ENCODE measurements around the gene ARHGEF2.

Gene ARHGEF2

GRCh38 chr1:155978973-155979429 lies 654 bp upstream of the ARHGEF2 start:
- Histone ChIP-seq H3K79me2 (ENCODE audit: control insufficient read depth, insufficient read depth, low read length, poor library complexity) (peaks cover 40% of the 10 kb centered on the region), H3K27me3 (ENCODE audit: insufficient read depth, low read length) (no peaks in the 10 kb centered on the region)
- DNase-seq: peak in 1 of 2 donors; percentile 43

DNA sequence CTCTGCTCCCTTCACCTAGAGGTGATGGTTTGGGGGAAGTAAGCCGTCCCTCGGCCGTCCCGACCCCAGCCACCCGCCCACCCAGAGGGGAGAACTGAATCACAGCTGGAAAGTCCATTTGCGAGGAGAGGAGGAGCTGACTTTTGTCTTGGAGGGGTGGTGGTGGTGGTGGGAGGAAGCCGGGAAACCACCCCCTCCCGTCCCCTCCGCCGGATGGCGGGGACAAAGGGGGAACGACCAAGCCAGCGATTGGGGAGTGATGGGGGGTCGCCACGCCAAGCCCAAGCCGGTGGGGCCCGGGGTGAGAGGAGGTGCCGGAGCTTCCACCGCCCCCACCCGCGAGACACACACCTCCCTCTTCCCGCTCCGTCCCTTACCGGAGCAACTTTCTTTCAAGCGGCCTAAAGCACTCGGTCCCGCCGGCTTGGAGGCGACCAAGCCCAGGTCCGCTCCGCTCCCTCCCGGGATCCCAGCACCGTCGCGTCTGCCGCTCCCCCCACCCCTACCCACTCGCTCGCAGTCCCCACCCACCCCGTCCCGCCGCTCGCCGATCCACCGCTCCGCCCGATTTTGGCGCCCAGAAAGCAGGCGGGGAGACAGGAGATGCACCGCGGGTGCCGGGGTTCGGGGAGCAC lies 540 bp downstream of the ARHGEF2 start:
- Histone ChIP-seq H3K9ac (ENCODE audit: low read length) (peak overlapping the region; percentile 82), H4K12ac (ENCODE audit: low read depth, low read length) (peak overlapping the region; percentile 76), H3K4me3 (ENCODE audit: low read depth, low read length) (peak overlapping the region; percentile 87), H2BK120ac (ENCODE audit: insufficient read depth, low read length, poor library complexity) (peak overlapping the region; percentile 99), H2BK12ac (ENCODE audit: low read length) (peak overlapping the region; percentile 35), H3K18ac (ENCODE audit: low read length) (peak overlapping the region; percentile 99), H2AFZ (ENCODE audit: insufficient read depth, low read length, poor library complexity) (peak overlapping the region; percentile 96), H3K27ac (ENCODE audit: low read depth, low read length) (peak overlapping the region; percentile 94), H3K14ac (ENCODE audit: low read length) (peak overlapping the region; percentile 100), H3K79me2 (ENCODE audit: control insufficient read depth, insufficient read depth, low read length, poor library complexity) (peaks cover 40% of the 10 kb centered on the region), H2BK5ac (ENCODE audit: low read depth, low read length, poor library complexity) (peak overlapping the region; percentile 95), H3K27me3 (ENCODE audit: insufficient read depth, low read length) (no peaks in the 10 kb centered on the region), H3K4me2 (ENCODE audit: low read length) (peak overlapping the region; percentile 84), H3K4ac (ENCODE audit: low read depth, low read length) (peak overlapping the region; percentile 99), H3K23ac (ENCODE audit: low read length) (no peak overlapping the region), H3K36me3 (ENCODE audit: control insufficient read depth in 1 of 2, insufficient read depth in 2 of 2, low read length in 2 of 2) (peaks cover 3 to 4% of the 10 kb centered on the region in 2 experiments), H2AK5ac (ENCODE audit: low read length) (peak overlapping the region; percentile 92), H3K4me1 (ENCODE audit: control insufficient read depth in 1 of 2, insufficient read depth in 2 of 2, low read length in 2 of 2) (peaks cover 32 to 46% of the 10 kb centered on the region in 2 experiments), H3K9me3 (ENCODE audit: insufficient read depth, low read depth, low read length) (no peaks in the 10 kb centered on the region), H4K8ac (ENCODE audit: low read depth, low read length) (peak overlapping the region; percentile 94), H4K91ac (ENCODE audit: low read depth, low read length) (peak overlapping the region; percentile 99), H3K79me1 (ENCODE audit: low read length) (peaks cover 31% of the 10 kb centered on the region)
- DNase-seq: peak in 1 of 2 donors; percentile 42
- no CpG with 5 or more reads among the region's 52 CpGs for WGBS (ENCODE audit: extremely low coverage, insufficient coverage, insufficient read length)

More at GRCh38 chr1:155978973-155979429, 654 bp upstream of the ARHGEF2 start:
- H3K4me3 ChIP-seq (ENCODE audit: low read depth, low read length): peak overlapping the region; percentile 87
- no peaks in the 10 kb centered on the region for H3K9me3 ChIP-seq (ENCODE audit: insufficient read depth, low read depth, low read length)
- peak overlapping the region; percentile 99 for H3K18ac ChIP-seq (ENCODE audit: low read length)
- H2BK5ac ChIP-seq (ENCODE audit: low read depth, low read length, poor library complexity): peak overlapping the region; percentile 87
- WGBS (ENCODE audit: extremely low coverage, insufficient coverage, insufficient read length): no CpG with 5 or more reads among the region's 8 CpGs
- peak overlapping the region; percentile 94 for H3K27ac ChIP-seq (ENCODE audit: low read depth, low read length)
- H3K4me1 ChIP-seq (ENCODE audit: control insufficient read depth in 1 of 2, insufficient read depth in 2 of 2, low read length in 2 of 2): peaks cover 32 to 46% of the 10 kb centered on the region in 2 experiments
- no peak overlapping the region for H3K23ac ChIP-seq (ENCODE audit: low read length)
- peak overlapping the region; percentile 94 for H4K8ac ChIP-seq (ENCODE audit: low read depth, low read length)
- H3K9ac ChIP-seq (ENCODE audit: low read length): peak overlapping the region; percentile 66
- H4K91ac ChIP-seq (ENCODE audit: low read depth, low read length): peak overlapping the region; percentile 99
- H2BK120ac ChIP-seq (ENCODE audit: insufficient read depth, low read length, poor library complexity): peak overlapping the region; percentile 99
- peaks cover 31% of the 10 kb centered on the region for H3K79me1 ChIP-seq (ENCODE audit: low read length)
- peak overlapping the region; percentile 81 for H2BK12ac ChIP-seq (ENCODE audit: low read length)
- H3K4me2 ChIP-seq (ENCODE audit: low read length): peak overlapping the region; percentile 84
- peak overlapping the region; percentile 60 for H2AK5ac ChIP-seq (ENCODE audit: low read length)
- H2AFZ ChIP-seq (ENCODE audit: insufficient read depth, low read length, poor library complexity): peak overlapping the region; percentile 71
- peaks cover 1 to 3% of the 10 kb centered on the region in 2 experiments for H3K36me3 ChIP-seq (ENCODE audit: control insufficient read depth in 1 of 2, insufficient read depth in 2 of 2, low read length in 2 of 2)
- peak overlapping the region; percentile 100 for H3K14ac ChIP-seq (ENCODE audit: low read length)
- peak overlapping the region; percentile 99 for H3K4ac ChIP-seq (ENCODE audit: low read depth, low read length)
- H4K12ac ChIP-seq (ENCODE audit: low read depth, low read length): peak overlapping the region; percentile 76

GRCh38 chr1:155976913-155977689 lies 1.2 kb downstream of the ARHGEF2 start:
- Histone ChIP-seq H3K9ac (ENCODE audit: low read length) (no peak overlapping the region), H3K4me2 (ENCODE audit: low read length) (peak overlapping the region; percentile 84), H3K79me1 (ENCODE audit: low read length) (peaks cover 31% of the 10 kb centered on the region), H4K8ac (ENCODE audit: low read depth, low read length) (no peak overlapping the region), H3K14ac (ENCODE audit: low read length) (peak overlapping the region; percentile 100), H3K4ac (ENCODE audit: low read depth, low read length) (peak overlapping the region; percentile 99), H2AK5ac (ENCODE audit: low read length) (no peak overlapping the region), H3K36me3 (ENCODE audit: control insufficient read depth in 1 of 2, insufficient read depth in 2 of 2, low read length in 2 of 2) (peaks cover 3 to 4% of the 10 kb centered on the region in 2 experiments), H2BK5ac (ENCODE audit: low read depth, low read length, poor library complexity) (peak overlapping the region; percentile 95), H2BK12ac (ENCODE audit: low read length) (no peak overlapping the region), H3K27ac (ENCODE audit: low read depth, low read length) (no peak overlapping the region), H4K91ac (ENCODE audit: low read depth, low read length) (peak overlapping the region; percentile 99), H3K4me1 (ENCODE audit: control insufficient read depth in 1 of 2, insufficient read depth in 2 of 2, low read length in 2 of 2) (peaks cover 32 to 46% of the 10 kb centered on the region in 2 experiments), H3K18ac (ENCODE audit: low read length) (peak overlapping the region; percentile 76), H2AFZ (ENCODE audit: insufficient read depth, low read length, poor library complexity) (peak overlapping the region; percentile 96), H4K12ac (ENCODE audit: low read depth, low read length) (no peak overlapping the region), H3K4me3 (ENCODE audit: low read depth, low read length) (peak overlapping the region; percentile 87), H2BK120ac (ENCODE audit: insufficient read depth, low read length, poor library complexity) (no peak overlapping the region), H3K27me3 (ENCODE audit: insufficient read depth, low read length) (no peaks in the 10 kb centered on the region), H3K79me2 (ENCODE audit: control insufficient read depth, insufficient read depth, low read length, poor library complexity) (peaks cover 40% of the 10 kb centered on the region), H3K9me3 (ENCODE audit: insufficient read depth, low read depth, low read length) (no peaks in the 10 kb centered on the region), H3K23ac (ENCODE audit: low read length) (no peak overlapping the region)
- no peak for DNase-seq
- no CpG with 5 or more reads among the region's 5 CpGs for WGBS (ENCODE audit: extremely low coverage, insufficient coverage, insufficient read length)

- no CpG with 5 or more reads among the region's 14 CpGs for WGBS (ENCODE audit: extremely low coverage, insufficient coverage, insufficient read length)
- Histone ChIP-seq H3K79me1 (ENCODE audit: low read length) (peaks cover 26% of the 10 kb centered on the region), H4K91ac (ENCODE audit: low read depth, low read length) (no peak overlapping the region)
Measured at GRCh38 chr1:155976062-155976912, 2.1 kb downstream of the ARHGEF2 start.

More at GRCh38 chr1:155976062-155976912, 2.1 kb downstream of the ARHGEF2 start:
- no peak overlapping the region for H4K8ac ChIP-seq (ENCODE audit: low read depth, low read length)
- no peak overlapping the region for H4K12ac ChIP-seq (ENCODE audit: low read depth, low read length)
- peaks cover 40% of the 10 kb centered on the region for H3K79me2 ChIP-seq (ENCODE audit: control insufficient read depth, insufficient read depth, low read length, poor library complexity)
- no peak overlapping the region for H3K9ac ChIP-seq (ENCODE audit: low read length)
- peaks cover 30 to 40% of the 10 kb centered on the region in 2 experiments for H3K4me1 ChIP-seq (ENCODE audit: control insufficient read depth in 1 of 2, insufficient read depth in 2 of 2, low read length in 2 of 2)
- no peaks in the 10 kb centered on the region for H3K27me3 ChIP-seq (ENCODE audit: insufficient read depth, low read length)
- H3K18ac ChIP-seq (ENCODE audit: low read length): no peak overlapping the region
- no peak overlapping the region for H3K14ac ChIP-seq (ENCODE audit: low read length)
- no peak overlapping the region for H2BK12ac ChIP-seq (ENCODE audit: low read length)
- H3K4ac ChIP-seq (ENCODE audit: low read depth, low read length): peak overlapping the region; percentile 99
- H2AK5ac ChIP-seq (ENCODE audit: low read length): no peak overlapping the region
- no peak overlapping the region for H3K27ac ChIP-seq (ENCODE audit: low read depth, low read length)
- no peak overlapping the region for H2AFZ ChIP-seq (ENCODE audit: insufficient read depth, low read length, poor library complexity)
- H3K4me3 ChIP-seq (ENCODE audit: low read depth, low read length): no peak overlapping the region
- H2BK5ac ChIP-seq (ENCODE audit: low read depth, low read length, poor library complexity): no peak overlapping the region
- no peak overlapping the region for H2BK120ac ChIP-seq (ENCODE audit: insufficient read depth, low read length, poor library complexity)
- DNase-seq: peak in 1 of 2 donors; percentile 45
- H3K23ac ChIP-seq (ENCODE audit: low read length): no peak overlapping the region
- peak overlapping the region; percentile 84 for H3K4me2 ChIP-seq (ENCODE audit: low read length)
- no peaks in the 10 kb centered on the region for H3K9me3 ChIP-seq (ENCODE audit: insufficient read depth, low read depth, low read length)
- H3K36me3 ChIP-seq (ENCODE audit: control insufficient read depth in 1 of 2, insufficient read depth in 2 of 2, low read length in 2 of 2): peaks cover 3 to 4% of the 10 kb centered on the region in 2 experiments

Data from trophoblast cell (in vitro differentiated cells and primary cell).